Transverse colon (tissue), 4 donors: ENCODE measurements around the gene TRIM29.

ENCODE experiments used
- POLR2AphosphoS5 ChIP-seq, 3 donors: sonication (generic); formaldehyde crosslinking; IDR thresholded peaks; one replicate each; pipeline ENCODE4 v1.6.1; 2016; ENCODE audit warnings: antibody characterized with exemption in 3 of 3
- TF ChIP-seq, protein P1 (sequence below), 5 experiments: fragments of 200-600 bp in 3 of 5; fragments of 450-650 bp in 2 of 5; sonication (generic) in 3 of 5; IDR thresholded peaks; 1 replicate in 2 of 5; 2 replicates in 3 of 5; pipeline ENCODE4 v1.5.1; 2016 to 2017; ENCODE audit warnings: antibody characterized with exemption in 5 of 5, inconsistent platforms in 3 of 5, mild to moderate bottlenecking in 2 of 5, moderate library complexity in 1 of 5

DNA sequence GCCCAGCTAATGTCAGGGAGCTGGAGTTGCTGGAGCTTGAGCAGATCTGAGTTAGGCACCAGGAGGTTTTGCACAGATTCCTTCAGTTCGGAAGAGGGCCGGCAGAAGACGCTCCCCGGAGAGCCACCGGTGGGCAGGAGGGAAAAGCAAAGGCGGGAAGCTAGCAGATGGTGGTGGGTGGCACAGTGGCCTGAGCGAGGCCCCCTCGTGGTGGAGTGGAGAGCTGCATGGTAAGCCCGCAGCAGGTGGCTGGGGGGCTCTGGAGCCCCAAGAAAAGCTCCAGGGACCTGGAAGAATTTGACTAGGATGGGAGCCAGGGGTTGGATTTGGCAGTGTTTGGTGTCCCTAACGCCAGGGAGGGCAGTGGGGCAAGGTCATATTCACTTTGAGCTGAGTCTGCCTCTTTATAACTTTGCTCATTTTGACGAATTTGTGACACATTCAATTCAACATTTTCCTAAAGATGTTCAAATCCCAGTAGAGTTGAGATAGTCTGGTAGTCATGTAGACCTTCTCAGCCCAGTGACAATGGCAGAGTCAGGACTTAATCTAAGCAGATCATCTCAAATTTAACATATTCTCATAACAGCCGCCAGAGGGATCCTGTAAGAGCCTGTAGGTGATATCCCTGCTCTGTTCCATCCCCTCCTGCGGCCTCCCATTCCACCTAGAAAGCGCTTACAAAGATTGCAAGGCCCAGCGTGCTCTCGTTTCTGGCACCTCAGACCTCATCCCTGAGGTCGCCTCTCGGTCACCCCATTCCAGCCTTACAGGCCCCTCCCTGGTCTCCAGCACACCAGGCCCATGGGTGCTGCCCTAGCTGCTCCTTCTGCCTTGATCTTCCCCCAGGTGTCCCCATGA, 57.9 kb downstream of the TRIM29 start:
- no peak for TF ChIP-seq POLR2AphosphoS5 (IDR thresholded peaks at IDR 0.05)
- TF ChIP-seq, protein P1, sequence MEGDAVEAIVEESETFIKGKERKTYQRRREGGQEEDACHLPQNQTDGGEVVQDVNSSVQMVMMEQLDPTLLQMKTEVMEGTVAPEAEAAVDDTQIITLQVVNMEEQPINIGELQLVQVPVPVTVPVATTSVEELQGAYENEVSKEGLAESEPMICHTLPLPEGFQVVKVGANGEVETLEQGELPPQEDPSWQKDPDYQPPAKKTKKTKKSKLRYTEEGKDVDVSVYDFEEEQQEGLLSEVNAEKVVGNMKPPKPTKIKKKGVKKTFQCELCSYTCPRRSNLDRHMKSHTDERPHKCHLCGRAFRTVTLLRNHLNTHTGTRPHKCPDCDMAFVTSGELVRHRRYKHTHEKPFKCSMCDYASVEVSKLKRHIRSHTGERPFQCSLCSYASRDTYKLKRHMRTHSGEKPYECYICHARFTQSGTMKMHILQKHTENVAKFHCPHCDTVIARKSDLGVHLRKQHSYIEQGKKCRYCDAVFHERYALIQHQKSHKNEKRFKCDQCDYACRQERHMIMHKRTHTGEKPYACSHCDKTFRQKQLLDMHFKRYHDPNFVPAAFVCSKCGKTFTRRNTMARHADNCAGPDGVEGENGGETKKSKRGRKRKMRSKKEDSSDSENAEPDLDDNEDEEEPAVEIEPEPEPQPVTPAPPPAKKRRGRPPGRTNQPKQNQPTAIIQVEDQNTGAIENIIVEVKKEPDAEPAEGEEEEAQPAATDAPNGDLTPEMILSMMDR (IDR thresholded peaks at IDR 0.05): peak; percentile 48 to 60 (median 55)
